Glomerular endothelial cell (primary cell): Measurements from ENCODE around the gene TAF8. TPM values are rescaled to one million over a fixed set of nuclear protein-coding genes. Genes with fewer than 3 reads are reported as not detected.

Experiments
- DNase-seq: peaks from one replicate; pipeline ENCODE4 v3.0.0-alpha.2; 2011; ENCODE audit warnings: low read depth, low spot score; ENCODE audit errors: extremely low read depth
- total RNA-seq: library from RNA; depleted of rRNA; stranded (reverse); fragments of >200 nt; gene quantifications from 2 replicates; pipeline ENCODE4 v1.2.3, GENCODE V29; 2015

TAF8 gene
- total RNA-seq, 1 donor from 2014 or later: 15.1 TPM

- no peak for DNase-seq
Observed at GRCh38 chr6:42120895-42121865, 70.9 kb downstream of the TAF8 start.

- no peak for DNase-seq
Observed at GRCh38 chr6:42123379-42124103, 73.2 kb downstream of the TAF8 start.

GRCh38 chr6:42124223-42124836 lies 74.0 kb downstream of the TAF8 start:
- DNase-seq: no peak

- no peak for DNase-seq
Observed at GRCh38 chr6:42125231-42125630, 74.9 kb downstream of the TAF8 start.

GRCh38 chr6:42125663-42126062 lies 75.3 kb downstream of the TAF8 start:
- DNase-seq: no peak

- DNase-seq: no peak
Observed at GRCh38 chr6:42128460-42129359, 78.4 kb downstream of the TAF8 start.

- no peak for DNase-seq
Observed at GRCh38 chr6:42129360-42129676, 79.0 kb downstream of the TAF8 start.

GRCh38 chr6:42131531-42131930 lies 81.2 kb downstream of the TAF8 start:
- no peak for DNase-seq

- no peak for DNase-seq
Observed at GRCh38 chr6:42133926-42134325, 83.6 kb downstream of the TAF8 start.

- no peak for DNase-seq
Observed at GRCh38 chr6:42135161-42135560, 84.8 kb downstream of the TAF8 start.

GRCh38 chr6:42135722-42136121 lies 85.4 kb downstream of the TAF8 start:
- DNase-seq: no peak

GRCh38 chr6:42136508-42137193 lies 86.3 kb downstream of the TAF8 start:
- no peak for DNase-seq

Other genes starting within 250 kb of the TAF8 start
- 1.8 and 4.1 TPM in 2 replicates for gene USP49, start 155.1 kb upstream of the TAF8 start, total RNA-seq
- 22.0 and 22.6 TPM in 2 replicates for gene MED20, start 129.4 kb upstream of the TAF8 start, total RNA-seq
- gene BYSL, start 129.0 kb upstream of the TAF8 start, total RNA-seq: 11.5 and 24.3 TPM in 2 replicates
- gene CCND3, start 108.7 kb upstream of the TAF8 start, total RNA-seq: 82.9 and 99.4 TPM in 2 replicates
- 2.1 and 2.2 TPM in 2 replicates for gene C6orf132, start 92.1 kb downstream of the TAF8 start, total RNA-seq
- gene GUCA1A, start 122.8 kb downstream of the TAF8 start, total RNA-seq: 0.35 TPM in 1 of 2 replicates, not detected in the other
- gene GUCA1B, start 144.4 kb downstream of the TAF8 start, total RNA-seq: 1.5 TPM in 1 of 2 replicates, not detected in the other
- 35.1 and 37.0 TPM in 2 replicates for gene MRPS10, start 167.3 kb downstream of the TAF8 start, total RNA-seq